OCI-LY7 (cell line): ENCODE measurements around the gene TRIM59. TPM values are rescaled to one million over a fixed set of nuclear protein-coding genes. Genes with fewer than 3 reads are reported as not detected.

Experiments used
- BruUV-seq: library from RNA; stranded (reverse); fragments of 400-500 nt; replicated peaks from 2 replicates; lab custom pipeline; 2021; lab: Mats Ljungman, UMichigan
- CTCF ChIA-PET: fragments of 300-600 bp; sonication (Branson Sonifier 250); formaldehyde crosslinking; loops from one replicate; lab custom pipeline; 2022; ENCODE audit warnings: antibody characterized with exemption; ENCODE audit not compliant: unreplicated experiment; lab: Charles Lee
- POLR2A ChIA-PET: fragments of 300-600 bp; sonication (Branson Sonifier 250); formaldehyde crosslinking; loops from one replicate; lab custom pipeline; 2022; ENCODE audit warnings: antibody characterized with exemption; lab: Charles Lee
- DNase-seq: peaks from one replicate; pipeline ENCODE4 v3.0.0-alpha.2; 2015; ENCODE audit warnings: low spot score
- H2AFZ ChIP-seq: fragments of 200-600 bp; sonication (generic), shearing (Covaris generic); 2 replicates; pipeline ENCODE4 v1.6.1; 2014; ENCODE audit warnings: mild to moderate bottlenecking, antibody characterized with exemption, low read length, moderate library complexity
- H3K27ac ChIP-seq: fragments of 200-600 bp; sonication (generic); 2 replicates; pipeline ENCODE4 v1.5.1; 2014; ENCODE audit warnings: mixed run types, low read depth, mild to moderate bottlenecking, moderate library complexity, low read length, inconsistent platforms; ENCODE audit not compliant: poor library complexity, severe bottlenecking
- H3K36me3 ChIP-seq: fragments of 200-600 bp; sonication (generic); 2 replicates; pipeline ENCODE4 v1.6.1; 2014; ENCODE audit warnings: mild to moderate bottlenecking, antibody characterized with exemption, low read length, moderate library complexity, mixed read lengths; ENCODE audit not compliant: insufficient read depth
- H3K4me1 ChIP-seq: fragments of 200-600 bp; sonication (generic); 2 replicates; pipeline ENCODE4 v1.5.1; 2014; ENCODE audit warnings: mild to moderate bottlenecking, low read length; ENCODE audit not compliant: insufficient read depth, poor library complexity, severe bottlenecking
- H3K4me2 ChIP-seq: fragments of 200-600 bp; sonication (generic); 2 replicates; pipeline ENCODE4 v1.6.1; 2014; ENCODE audit warnings: mild to moderate bottlenecking, low read length
- H3K4me3 ChIP-seq: fragments of 200-600 bp; sonication (generic); 2 replicates; pipeline ENCODE4 v1.5.1; 2014; ENCODE audit warnings: mild to moderate bottlenecking, low read depth, low read length; ENCODE audit not compliant: poor library complexity, severe bottlenecking
- H3K79me2 ChIP-seq: fragments of 200-600 bp; sonication (generic); 2 replicates; pipeline ENCODE4 v1.6.1; 2016; ENCODE audit warnings: low read depth, mild to moderate bottlenecking, low read length, moderate library complexity, mixed read lengths; ENCODE audit not compliant: insufficient read depth
- H3K9me2 ChIP-seq: fragments of 200-600 bp; sonication (generic); 2 replicates; pipeline ENCODE4 v1.6.1; 2016; ENCODE audit warnings: mild to moderate bottlenecking, low read length, mixed read lengths; ENCODE audit not compliant: insufficient read depth
- H3K9me3 ChIP-seq: fragments of 200-600 bp; sonication (generic); 2 replicates; pipeline ENCODE4 v1.6.1; 2014; ENCODE audit warnings: mild to moderate bottlenecking, mixed run types, low read length, mixed read lengths
- H4K20me1 ChIP-seq: fragments of 200-600 bp; sonication (generic); 2 replicates; pipeline ENCODE4 v1.6.1; 2014; ENCODE audit warnings: mild to moderate bottlenecking, antibody characterized with exemption, low read length, moderate library complexity, mixed read lengths; ENCODE audit not compliant: insufficient read depth
- EZH2phosphoT487 ChIP-seq: fragments of 200-600 bp; sonication (generic); IDR thresholded peaks from 2 replicates; pipeline ENCODE4 v1.6.1; 2018; ENCODE audit warnings: low read depth, borderline replicate concordance, mild to moderate bottlenecking, mixed run types, antibody characterized with exemption, low read length, moderate library complexity, mixed read lengths
- intact Hi-C: fragments of 100-400 bp; cut with micrococcal nuclease; formaldehyde crosslinking; loops from one replicate; pipeline ENCODE4 v1.10.0; 2022; ENCODE audit not compliant: unreplicated experiment
- total RNA-seq, 2 experiments: library from RNA; depleted of rRNA in 1 of 2; stranded (reverse); fragments of >200 nt in 1 of 2; shearing (Covaris generic) in 1 of 2; gene quantifications; 2 replicates each; pipeline ENCODE4 v1.2.3, GENCODE V29; 2014 to 2022
- TF ChIP-seq, protein P1 (sequence below): fragments of 200-600 bp; sonication (generic); conservative IDR thresholded peaks from 2 replicates; pipeline ENCODE4 v1.5.1; 2014; ENCODE audit warnings: mild to moderate bottlenecking, antibody characterized with exemption, low read length, moderate library complexity, mixed read lengths

Gene TRIM59
- total RNA-seq, 2 experiments from 2014 or later = 28.7 to 46.9 TPM

DNA sequence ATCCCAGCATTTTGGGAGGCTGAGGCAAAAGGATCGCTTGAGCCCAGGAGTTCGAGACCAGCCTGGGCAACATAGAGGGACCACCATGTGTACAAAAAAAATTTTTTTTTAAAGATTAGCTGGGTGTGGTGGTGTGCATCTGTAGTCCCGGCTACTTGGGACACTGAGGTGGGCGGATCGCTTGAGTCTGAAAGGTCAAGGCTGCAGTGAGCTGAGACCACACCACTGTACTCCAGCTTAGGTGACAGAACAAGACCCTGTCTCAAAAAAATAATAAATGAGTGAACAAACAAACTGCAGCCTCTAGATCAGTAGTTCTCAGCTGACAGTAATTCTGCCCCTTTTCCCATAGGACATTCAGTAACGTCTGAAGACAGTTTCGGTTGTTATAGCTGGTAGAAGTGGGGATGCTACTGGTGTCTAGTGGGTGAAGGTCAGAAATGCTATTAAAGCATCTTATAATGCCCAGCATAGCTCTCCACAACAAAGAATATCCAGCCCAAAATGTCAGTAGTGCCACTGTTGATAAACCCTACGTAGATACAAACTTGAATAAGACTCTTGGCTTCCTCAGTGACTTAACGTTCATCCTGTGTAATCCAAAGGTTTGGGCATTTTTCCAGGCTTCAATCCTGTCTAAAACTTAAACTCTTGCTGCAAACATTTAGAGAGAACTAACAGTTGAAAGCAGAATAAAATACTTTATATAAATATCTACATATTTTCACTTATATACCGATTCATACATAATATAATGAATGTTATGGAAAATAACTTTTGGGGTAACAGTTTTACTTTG is 39.6 kb downstream of the TRIM59 start:
- peaks cover 99% of the 10 kb centered on the region for H3K79me2 ChIP-seq
- peaks cover 9% of the 10 kb centered on the region for H3K4me1 ChIP-seq
- H3K27ac ChIP-seq = no peak overlapping the region
- peaks cover 59% of the 10 kb centered on the region for H4K20me1 ChIP-seq
- intact Hi-C loops = no loop called here
- TF ChIP-seq, protein P1, sequence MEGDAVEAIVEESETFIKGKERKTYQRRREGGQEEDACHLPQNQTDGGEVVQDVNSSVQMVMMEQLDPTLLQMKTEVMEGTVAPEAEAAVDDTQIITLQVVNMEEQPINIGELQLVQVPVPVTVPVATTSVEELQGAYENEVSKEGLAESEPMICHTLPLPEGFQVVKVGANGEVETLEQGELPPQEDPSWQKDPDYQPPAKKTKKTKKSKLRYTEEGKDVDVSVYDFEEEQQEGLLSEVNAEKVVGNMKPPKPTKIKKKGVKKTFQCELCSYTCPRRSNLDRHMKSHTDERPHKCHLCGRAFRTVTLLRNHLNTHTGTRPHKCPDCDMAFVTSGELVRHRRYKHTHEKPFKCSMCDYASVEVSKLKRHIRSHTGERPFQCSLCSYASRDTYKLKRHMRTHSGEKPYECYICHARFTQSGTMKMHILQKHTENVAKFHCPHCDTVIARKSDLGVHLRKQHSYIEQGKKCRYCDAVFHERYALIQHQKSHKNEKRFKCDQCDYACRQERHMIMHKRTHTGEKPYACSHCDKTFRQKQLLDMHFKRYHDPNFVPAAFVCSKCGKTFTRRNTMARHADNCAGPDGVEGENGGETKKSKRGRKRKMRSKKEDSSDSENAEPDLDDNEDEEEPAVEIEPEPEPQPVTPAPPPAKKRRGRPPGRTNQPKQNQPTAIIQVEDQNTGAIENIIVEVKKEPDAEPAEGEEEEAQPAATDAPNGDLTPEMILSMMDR = no peak
- TF ChIP-seq EZH2phosphoT487 = no peak
- H3K9me3 ChIP-seq = no peaks in the 10 kb centered on the region
- H3K4me3 ChIP-seq = no peak overlapping the region
- H3K9me2 ChIP-seq = no peaks in the 10 kb centered on the region
- ChIA-PET CTCF (no interaction called here), POLR2A (interaction anchor here (0.7 to 2.5 kb wide), 7 partner anchors 8 to 1766 kb away, joined by 3 to 8 read pairs (median 3); partner anchors contain the start of gene GFM1)
- H2AFZ ChIP-seq = no peak overlapping the region
- peaks cover 98% of the 10 kb centered on the region for H3K36me3 ChIP-seq
- BruUV-seq = no TSS peak
- H3K4me2 ChIP-seq = no peak overlapping the region
- DNase-seq = no peak

DNA sequence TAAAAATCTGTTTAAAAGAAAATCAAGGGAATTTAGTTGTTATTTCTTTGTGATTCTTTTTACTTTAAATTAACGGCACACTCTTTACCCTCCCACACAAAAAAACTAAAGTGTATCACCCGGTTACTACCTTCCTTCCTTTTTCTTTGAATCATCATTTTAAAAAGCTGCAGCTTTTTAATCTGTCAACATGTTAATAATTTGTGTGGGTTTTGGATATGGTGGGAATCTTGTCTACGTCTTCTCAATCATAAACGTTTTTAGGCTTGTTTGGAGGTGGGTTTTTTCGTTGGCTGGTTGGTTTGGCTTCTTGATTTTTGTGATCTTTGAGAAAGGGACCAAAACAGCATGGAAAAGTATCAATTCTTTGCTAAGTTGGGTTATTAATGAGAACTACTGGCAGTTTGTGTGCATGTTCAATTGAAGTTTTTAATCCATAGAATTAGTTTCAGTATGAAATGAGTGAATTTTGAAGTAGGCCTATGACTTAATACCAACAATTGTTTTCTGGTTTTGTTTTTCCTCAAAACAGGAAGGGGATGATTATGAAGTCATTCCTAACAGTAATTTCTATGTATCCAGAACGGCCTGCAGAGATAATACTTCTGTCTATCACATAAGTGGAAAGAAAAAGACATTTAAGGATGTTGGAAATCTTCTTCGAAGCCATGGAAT is 45.7 kb downstream of the TRIM59 start:
- peaks cover 28% of the 10 kb centered on the region for H3K4me1 ChIP-seq
- TF ChIP-seq EZH2phosphoT487 = no peak
- TF ChIP-seq, protein P1 = no peak
- H4K20me1 ChIP-seq = peaks cover 76% of the 10 kb centered on the region
- H3K36me3 ChIP-seq = peaks cover 94% of the 10 kb centered on the region
- intact Hi-C loops = no loop called here
- no TSS peak for BruUV-seq
- H2AFZ ChIP-seq = no peak overlapping the region
- peak overlapping the region; percentile 84 for H3K4me2 ChIP-seq
- ChIA-PET CTCF (no interaction called here), POLR2A (interaction anchor here (1.0 to 1.9 kb wide), 5 partner anchors 10 to 45 kb away, joined by 3 to 14 read pairs (median 5); partner anchors contain the start of gene TRIM59)
- H3K4me3 ChIP-seq = peak overlapping the region; percentile 100
- no peaks in the 10 kb centered on the region for H3K9me3 ChIP-seq
- no peaks in the 10 kb centered on the region for H3K9me2 ChIP-seq
- peak overlapping the region; percentile 5 for H3K27ac ChIP-seq
- H3K79me2 ChIP-seq = peaks cover 98% of the 10 kb centered on the region
- DNase-seq = no peak
